Erythroblast (primary cell): ENCODE measurements around the gene CNKSR1.

ENCODE experiments used
- GATA1 ChIP-seq: IDR thresholded peaks from 2 replicates; pipeline ENCODE4 v1.6.1; 2011; ENCODE audit warnings: low read depth, mild to moderate bottlenecking, control low read depth, low read length, moderate library complexity
- POLR2A ChIP-seq: IDR thresholded peaks from 2 replicates; pipeline ENCODE4 v1.6.1; 2011; ENCODE audit warnings: mild to moderate bottlenecking, low read length

DNA sequence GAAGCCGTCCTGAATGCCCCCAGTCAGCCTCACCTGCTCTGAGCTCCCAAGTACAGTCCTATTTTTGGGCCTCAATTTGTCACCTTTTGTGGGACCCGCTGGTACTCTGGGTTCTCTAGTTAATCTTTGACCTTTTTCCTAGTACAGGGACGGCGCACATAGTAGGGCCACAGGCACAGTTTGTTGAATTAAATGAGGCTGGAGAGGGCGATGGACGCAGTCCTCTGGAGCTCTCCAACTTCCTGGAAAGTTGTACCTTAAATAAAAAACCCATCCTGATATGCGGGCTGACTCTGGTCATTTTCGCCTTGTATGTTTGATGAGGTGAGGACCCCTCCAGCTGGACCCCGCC is 13.6 kb upstream of the CNKSR1 start:
- TF ChIP-seq POLR2A (no peak), GATA1 (no peak)
